PC-9 (cell line): ENCODE measurements around the gene PAX7.

Experiments
- EZH2 ChIP-seq: fragments of 200-600 bp; sonication (generic); IDR thresholded peaks from 2 replicates; pipeline ENCODE4 v1.8.0; 2017; ENCODE audit warnings: antibody characterized with exemption, low read depth
- TF ChIP-seq, protein P1 (sequence below): fragments of 200-600 bp; sonication (generic); conservative IDR thresholded peaks from 2 replicates; pipeline ENCODE4 v1.6.1; 2017; ENCODE audit warnings: mixed run types, antibody characterized with exemption, mild to moderate bottlenecking, moderate library complexity

DNA sequence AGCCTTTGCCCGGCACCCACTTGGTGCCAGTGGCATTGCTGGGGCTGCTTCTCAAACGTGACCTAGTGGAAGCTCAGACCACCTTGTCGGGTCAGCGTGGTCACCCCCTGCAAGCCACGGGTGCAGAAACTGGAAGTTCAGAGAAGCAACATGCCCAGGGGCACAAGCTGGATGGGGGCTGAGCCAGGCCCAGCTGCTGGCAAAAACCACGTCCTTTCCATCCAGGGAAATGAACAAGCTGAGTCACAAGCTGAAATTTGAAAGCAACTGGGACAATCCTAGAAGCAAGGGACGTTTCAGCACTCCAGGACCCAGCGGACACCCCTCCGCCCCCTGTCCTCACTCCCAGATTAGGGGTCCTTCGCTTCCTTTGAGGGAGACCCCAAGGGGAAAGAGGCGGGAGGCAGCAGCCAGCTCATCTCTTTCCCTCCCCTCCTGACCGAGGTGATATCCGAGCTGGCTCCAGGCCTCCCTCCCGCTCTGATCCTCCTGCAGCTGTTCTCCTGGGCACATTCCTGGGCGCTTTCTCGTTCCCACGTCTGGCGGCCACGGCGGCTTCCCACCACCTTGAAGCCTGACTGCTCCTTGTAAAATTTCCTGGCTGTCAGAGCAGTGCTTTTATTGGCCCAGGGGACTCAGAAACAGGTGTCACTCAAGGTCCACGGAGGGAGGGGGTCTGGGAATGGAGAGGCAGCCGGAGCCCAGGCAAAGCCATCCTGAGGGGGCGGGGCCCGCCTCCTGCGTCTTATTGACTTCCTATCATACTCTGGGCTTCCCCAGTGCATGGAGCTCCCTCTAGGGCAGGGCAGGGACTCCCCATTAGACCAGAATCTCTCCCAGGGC, 62.8 kb downstream of the PAX7 start:
- TF ChIP-seq, protein P1, sequence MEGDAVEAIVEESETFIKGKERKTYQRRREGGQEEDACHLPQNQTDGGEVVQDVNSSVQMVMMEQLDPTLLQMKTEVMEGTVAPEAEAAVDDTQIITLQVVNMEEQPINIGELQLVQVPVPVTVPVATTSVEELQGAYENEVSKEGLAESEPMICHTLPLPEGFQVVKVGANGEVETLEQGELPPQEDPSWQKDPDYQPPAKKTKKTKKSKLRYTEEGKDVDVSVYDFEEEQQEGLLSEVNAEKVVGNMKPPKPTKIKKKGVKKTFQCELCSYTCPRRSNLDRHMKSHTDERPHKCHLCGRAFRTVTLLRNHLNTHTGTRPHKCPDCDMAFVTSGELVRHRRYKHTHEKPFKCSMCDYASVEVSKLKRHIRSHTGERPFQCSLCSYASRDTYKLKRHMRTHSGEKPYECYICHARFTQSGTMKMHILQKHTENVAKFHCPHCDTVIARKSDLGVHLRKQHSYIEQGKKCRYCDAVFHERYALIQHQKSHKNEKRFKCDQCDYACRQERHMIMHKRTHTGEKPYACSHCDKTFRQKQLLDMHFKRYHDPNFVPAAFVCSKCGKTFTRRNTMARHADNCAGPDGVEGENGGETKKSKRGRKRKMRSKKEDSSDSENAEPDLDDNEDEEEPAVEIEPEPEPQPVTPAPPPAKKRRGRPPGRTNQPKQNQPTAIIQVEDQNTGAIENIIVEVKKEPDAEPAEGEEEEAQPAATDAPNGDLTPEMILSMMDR: no peak
- no peak for TF ChIP-seq EZH2
